GM08714 (cell line): ENCODE results near the gene CAPN2.

Experiments
- H3K4me3 ChIP-seq: fragments of 200-500 bp; sonication (Bioruptor generic); 2 replicates; pipeline ENCODE4 v1.5.1; 2014; ENCODE audit warnings: mild to moderate bottlenecking, low read length, inconsistent platforms
- ZNF274 ChIP-seq: IDR thresholded peaks from 2 replicates; pipeline ENCODE4 v1.6.1; 2012; ENCODE audit warnings: mild to moderate bottlenecking, low read depth, low read length

The CAPN2 gene

GRCh38 chr1:223684488-223684792 is 27.9 kb upstream of the CAPN2 start:
- no peak for TF ChIP-seq ZNF274

DNA sequence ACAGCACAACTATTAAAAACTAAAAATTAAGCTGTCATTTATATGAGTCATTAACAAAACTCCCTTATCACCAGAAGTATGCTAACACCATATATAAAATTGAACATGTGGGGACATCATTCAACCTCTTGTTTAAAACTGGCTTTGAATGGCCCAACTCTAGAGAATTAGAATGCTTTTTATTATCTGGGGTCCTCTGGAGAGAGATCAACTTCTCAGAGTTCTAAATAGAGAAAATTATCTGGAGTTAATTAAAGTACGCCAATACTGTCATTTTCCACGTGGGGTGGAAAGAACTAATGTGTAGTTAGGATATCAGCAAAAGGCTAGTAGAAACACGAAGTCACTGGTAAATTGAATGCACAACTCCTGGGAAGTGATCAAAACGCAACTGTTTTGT is 21.2 kb upstream of the CAPN2 start:
- no peak overlapping the region for H3K4me3 ChIP-seq
- no peak for TF ChIP-seq ZNF274

More at GRCh38 chr1:223684488-223684792, 27.9 kb upstream of the CAPN2 start:
- no peak overlapping the region for H3K4me3 ChIP-seq

DNA sequence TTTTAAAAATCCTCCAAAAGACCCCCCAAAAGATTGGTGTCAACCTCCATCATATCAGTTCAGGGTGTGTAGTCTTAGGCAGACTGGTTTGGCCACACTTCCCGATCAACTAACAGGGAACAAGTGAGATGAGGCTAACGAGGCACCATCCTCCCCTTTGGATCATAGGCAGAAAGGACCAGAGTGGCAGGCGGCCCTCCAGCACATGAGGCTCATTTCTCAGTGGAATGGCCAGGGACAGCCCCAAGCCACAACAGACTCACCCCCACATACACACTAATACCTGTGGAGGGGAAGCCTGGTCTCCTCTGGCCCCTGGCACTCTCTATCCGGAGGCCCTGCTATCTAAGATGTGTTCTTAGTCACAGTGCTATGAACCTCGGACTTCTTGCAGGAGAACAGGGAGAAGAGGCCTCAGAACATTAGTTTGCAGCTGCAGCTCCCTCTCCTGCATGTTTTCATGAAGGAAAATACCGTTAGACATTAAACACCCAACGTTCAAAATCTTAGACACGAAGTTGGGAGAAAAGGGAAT is 17.3 kb upstream of the CAPN2 start:
- no peak overlapping the region for H3K4me3 ChIP-seq
- TF ChIP-seq ZNF274, result no peak

- no peak for TF ChIP-seq ZNF274
- H3K4me3 ChIP-seq, result no peak overlapping the region
These were observed 16.4 kb upstream of the CAPN2 start for GRCh38 chr1:223695941-223696340.

GRCh38 chr1:223700388-223700918 is 11.9 kb upstream of the CAPN2 start:
- no peak for TF ChIP-seq ZNF274
- H3K4me3 ChIP-seq, result no peak overlapping the region

GRCh38 chr1:223700942-223701637 is 11.2 kb upstream of the CAPN2 start:
- no peak for TF ChIP-seq ZNF274
- no peak overlapping the region for H3K4me3 ChIP-seq

DNA sequence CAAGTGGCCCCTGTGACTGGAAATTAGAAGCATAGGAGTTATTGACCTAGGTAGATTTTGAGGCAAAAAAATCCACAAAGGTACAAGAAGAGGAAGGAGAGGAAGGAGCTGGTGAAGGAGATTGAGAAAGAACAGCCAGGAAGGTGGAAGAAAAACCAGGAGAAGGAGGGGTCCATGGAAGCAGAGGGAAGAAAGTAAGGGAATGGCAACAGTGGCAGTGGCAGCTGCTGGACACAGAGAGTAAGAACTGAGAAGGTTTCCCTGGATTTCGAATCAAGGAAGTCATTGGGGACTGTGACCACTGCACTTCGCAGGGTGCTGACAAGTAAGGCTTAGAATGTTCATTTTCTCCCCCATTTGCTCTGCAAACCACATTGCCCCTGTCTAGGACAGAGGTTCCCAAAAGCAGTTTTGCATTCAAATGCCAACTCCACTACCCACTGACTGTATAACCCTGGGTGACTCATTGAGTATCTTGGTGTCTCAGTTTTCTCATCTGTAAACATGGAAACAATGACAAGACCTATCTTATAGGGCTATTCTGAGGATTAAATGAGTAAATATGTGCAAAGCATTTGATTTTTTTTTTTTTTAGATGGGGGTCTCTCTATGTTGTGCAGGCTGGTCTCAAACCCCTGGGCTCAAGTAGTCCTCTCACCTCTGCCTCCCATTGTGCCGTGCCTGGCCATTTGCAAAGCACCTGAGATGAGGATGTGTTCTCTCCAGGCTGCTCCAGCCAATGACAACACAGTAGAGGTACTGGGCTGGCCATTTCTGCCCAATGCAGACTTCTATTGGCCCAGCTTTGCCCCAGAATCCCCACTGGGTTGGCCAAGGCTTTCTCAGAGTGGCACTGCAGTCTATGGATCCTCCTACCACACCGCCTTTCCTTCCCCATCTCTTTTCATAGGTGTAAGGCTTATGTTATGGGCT is 9.3 kb upstream of the CAPN2 start:
- no peak overlapping the region for H3K4me3 ChIP-seq
- TF ChIP-seq ZNF274, result no peak

DNA sequence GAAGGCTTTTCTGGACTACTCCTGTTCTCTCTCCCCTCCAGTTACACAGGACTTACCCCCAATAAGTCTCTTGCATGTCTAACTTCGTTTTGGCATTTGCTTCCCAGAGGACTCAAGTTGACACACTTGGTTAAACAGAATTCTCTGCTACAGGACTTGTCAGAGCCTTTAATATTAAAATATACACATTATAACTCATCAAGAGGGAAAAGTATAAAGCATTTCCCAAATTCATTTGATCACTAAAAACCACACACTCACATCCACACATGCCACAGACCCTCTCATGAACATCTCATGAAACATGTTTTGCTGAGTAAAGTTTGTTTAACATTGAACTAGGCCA is 8.7 kb upstream of the CAPN2 start:
- no peak for TF ChIP-seq ZNF274
- H3K4me3 ChIP-seq, result no peak overlapping the region

DNA sequence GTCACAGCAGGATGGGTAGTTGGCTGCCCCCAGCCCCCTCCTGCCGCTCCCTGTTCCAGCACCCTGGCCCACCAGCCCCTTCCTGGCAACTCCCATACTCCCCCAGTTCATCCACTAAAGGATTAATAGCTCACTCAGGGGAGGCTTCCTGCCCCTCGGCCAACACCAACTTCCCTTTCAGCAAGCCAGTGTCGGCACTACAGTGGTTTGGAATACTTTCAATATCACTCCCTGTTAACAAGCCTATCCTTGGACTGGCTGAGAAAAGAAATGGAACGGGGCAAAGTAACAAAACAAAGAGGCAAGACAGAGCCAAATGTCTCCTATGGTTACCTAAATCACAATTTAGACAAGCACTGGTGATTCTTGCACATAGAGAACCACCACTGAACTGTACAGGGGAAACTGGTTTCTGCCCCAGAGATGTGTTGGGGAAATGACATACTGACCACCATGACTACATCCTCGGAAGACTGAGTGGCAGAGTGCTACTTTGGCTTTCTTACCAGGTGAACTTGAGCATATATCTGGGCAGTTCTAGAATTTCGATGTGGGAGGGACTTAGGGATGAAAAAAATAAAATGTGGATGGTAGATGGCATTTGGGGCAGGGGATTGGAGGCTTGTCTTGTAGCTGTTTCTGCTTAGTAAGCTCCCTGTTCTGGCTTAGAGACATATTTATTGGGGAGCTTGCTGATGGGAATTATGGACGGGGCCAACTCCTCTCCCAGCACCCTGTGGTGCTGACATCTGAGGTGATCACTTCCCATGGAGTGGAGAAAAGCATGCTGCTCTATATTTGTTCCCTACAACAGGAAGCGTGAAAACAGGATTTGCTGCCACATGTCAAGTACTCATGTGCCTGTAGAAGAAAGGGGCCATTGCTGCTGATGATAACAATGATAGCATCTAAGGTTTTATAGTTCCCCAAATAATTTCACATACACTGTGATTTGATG is 7.1 kb upstream of the CAPN2 start:
- TF ChIP-seq ZNF274, result no peak

GRCh38 chr1:223706077-223706973 is 6.0 kb upstream of the CAPN2 start:
- H3K4me3 ChIP-seq, result no peak overlapping the region
- TF ChIP-seq ZNF274, result no peak

More for the DNA sequence above, 7.1 kb upstream of the CAPN2 start:
- H3K4me3 ChIP-seq, result no peak overlapping the region

- H3K4me3 ChIP-seq, result no peak overlapping the region
- no peak for TF ChIP-seq ZNF274
These were observed 4.9 kb upstream of the CAPN2 start for GRCh38 chr1:223707256-223708000.

DNA sequence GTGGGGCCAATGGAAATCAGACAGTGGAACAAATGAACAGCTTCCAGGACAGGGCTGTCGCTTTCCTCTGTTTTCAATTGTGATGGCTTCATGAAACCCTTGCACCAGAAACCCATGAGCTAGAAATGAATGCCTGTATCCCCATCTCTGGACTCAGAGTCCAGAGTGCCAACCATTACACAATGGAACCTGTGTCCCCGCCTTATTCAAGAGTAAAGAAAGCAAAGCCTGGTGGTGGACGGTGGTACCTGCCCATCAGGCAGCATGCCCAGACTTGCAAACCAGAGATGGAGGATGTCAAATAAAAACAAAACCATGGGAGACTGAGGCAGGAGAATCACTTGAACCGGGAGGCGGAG is 4.4 kb upstream of the CAPN2 start:
- H3K4me3 ChIP-seq, result no peak overlapping the region
- no peak for TF ChIP-seq ZNF274

DNA sequence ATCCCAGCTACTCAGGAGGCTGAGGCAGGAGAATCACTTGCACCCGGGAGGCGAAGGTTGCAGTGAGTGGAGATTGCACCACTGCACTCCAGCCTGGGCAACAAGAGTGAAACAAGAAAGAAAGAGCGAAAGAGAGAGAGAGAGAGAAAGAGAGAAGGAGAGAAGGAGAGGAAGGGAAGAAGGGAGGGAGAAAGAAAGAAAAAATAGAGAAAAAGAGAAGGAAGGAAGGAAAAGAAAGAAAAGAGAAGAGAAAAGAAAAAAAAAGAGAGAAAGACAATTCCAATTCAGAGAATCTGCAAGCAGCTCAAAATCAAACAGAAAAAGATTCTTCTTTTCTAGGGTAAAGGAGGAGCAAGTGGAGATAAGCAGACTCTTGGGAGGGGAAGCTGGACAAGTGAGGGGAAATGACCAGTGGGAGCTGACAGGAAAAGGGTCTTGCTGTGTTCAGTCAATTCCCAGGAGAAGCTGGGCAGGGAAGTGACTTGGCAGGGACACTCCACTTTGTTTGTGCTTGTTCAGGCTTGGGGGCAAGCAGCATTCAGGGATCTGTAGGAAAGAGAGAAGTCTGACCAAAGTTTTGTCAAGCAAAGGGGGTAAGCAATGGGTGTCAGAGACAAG is 3.6 kb upstream of the CAPN2 start:
- H3K4me3 ChIP-seq, result no peak overlapping the region
- TF ChIP-seq ZNF274, result no peak
